22Rv1 (cell line): ENCODE measurements around the gene PXYLP1.

Source experiments
- H3K27ac ChIP-seq: fragments of 450-650 bp; 2 replicates; pipeline ENCODE4 v1.5.1; 2017
- ZFX ChIP-seq: fragments of 450-650 bp; IDR thresholded peaks from 2 replicates; pipeline ENCODE4 v1.6.1; 2017; ENCODE audit warnings: antibody characterized with exemption, borderline replicate concordance
- TF ChIP-seq, protein P1 (sequence below): fragments of 450-650 bp; IDR thresholded peaks from 2 replicates; pipeline ENCODE4 v1.5.1; 2017; ENCODE audit warnings: mild to moderate bottlenecking

The PXYLP1 gene

DNA sequence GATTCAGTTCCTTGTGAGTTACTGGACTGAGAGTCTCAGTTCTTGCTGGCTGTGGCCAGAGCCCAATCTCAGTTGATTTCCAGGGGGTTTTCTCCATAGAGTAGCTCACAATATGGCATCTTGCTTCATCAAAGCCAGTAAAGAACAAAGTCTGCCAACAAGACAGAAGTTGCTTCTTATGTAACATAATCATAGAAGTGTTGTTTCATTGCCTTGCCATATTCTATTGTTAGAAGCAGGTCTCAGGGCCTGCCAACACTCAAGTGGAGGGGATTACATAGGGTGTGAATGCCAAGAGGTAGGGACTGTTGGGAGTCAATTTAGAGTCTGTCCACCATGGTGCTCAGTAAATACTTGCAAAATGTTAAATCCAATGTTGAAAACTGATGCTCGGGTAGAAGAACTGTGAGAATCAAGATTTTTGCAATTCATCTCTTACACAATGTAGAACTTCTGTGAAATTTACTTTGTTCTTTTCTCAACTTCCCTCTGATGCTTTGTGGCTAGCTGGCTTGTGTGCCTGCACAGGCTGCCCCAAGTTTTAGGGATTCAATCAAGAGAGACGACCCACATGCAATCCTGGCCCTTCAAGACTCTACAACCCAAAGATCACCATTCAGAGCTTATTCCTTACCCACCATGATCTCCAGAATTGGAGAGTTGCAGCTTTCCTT lies 13.3 kb upstream of the PXYLP1 start:
- TF ChIP-seq, protein P1, sequence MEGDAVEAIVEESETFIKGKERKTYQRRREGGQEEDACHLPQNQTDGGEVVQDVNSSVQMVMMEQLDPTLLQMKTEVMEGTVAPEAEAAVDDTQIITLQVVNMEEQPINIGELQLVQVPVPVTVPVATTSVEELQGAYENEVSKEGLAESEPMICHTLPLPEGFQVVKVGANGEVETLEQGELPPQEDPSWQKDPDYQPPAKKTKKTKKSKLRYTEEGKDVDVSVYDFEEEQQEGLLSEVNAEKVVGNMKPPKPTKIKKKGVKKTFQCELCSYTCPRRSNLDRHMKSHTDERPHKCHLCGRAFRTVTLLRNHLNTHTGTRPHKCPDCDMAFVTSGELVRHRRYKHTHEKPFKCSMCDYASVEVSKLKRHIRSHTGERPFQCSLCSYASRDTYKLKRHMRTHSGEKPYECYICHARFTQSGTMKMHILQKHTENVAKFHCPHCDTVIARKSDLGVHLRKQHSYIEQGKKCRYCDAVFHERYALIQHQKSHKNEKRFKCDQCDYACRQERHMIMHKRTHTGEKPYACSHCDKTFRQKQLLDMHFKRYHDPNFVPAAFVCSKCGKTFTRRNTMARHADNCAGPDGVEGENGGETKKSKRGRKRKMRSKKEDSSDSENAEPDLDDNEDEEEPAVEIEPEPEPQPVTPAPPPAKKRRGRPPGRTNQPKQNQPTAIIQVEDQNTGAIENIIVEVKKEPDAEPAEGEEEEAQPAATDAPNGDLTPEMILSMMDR = no peak
- no peak for TF ChIP-seq ZFX
- H3K27ac ChIP-seq = no peak overlapping the region

DNA sequence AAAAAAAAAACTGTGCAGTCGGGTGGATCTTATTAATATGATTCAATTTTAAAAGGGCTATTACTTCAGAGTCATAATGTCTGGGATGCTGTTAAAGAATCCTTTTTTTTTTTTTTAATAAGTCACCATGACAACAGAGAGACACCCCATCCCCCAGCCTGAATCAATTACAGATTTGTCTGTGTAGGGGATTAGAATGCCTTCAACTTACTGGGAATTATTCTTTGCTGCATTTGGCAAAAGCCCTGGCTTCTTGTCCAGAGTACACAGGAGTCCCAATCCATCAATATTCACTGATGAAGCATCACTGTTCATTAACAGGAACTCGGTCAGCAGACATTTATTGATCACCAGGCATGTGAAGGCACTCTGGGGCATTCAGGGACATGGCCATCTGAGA lies 12.7 kb upstream of the PXYLP1 start:
- no peak for TF ChIP-seq ZFX
- TF ChIP-seq, protein P1 = no peak
- no peak overlapping the region for H3K27ac ChIP-seq

- no peak overlapping the region for H3K27ac ChIP-seq
- TF ChIP-seq, protein P1 = no peak
- no peak for TF ChIP-seq ZFX
These were observed 7.9 kb upstream of the PXYLP1 start for GRCh38 chr3:141223673-141224166.

GRCh38 chr3:141225939-141226338 lies 5.7 kb upstream of the PXYLP1 start:
- H3K27ac ChIP-seq = no peak overlapping the region
- TF ChIP-seq, protein P1 = no peak
- TF ChIP-seq ZFX = no peak

DNA sequence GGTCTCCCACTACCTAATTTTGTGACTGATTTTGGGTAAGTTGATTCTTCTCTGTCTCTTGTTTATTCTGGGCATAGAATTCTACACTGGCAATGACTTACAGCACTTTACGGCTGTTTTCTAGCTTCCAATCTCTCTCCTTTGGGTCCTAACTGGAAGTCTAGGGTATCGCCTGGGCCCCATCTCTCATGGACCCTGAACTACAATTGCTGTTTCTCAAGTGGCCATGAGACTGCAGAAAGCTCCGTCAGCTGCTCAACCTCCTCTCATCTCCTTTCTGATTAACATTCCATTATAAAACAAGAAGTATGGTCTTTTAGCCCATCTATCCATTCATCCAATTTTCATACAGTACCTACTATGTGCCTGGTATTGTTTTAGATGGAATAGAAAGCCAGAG lies 4.4 kb upstream of the PXYLP1 start:
- H3K27ac ChIP-seq = no peak overlapping the region
- no peak for TF ChIP-seq ZFX
- TF ChIP-seq, protein P1 = no peak

GRCh38 chr3:141227752-141228151 lies 3.9 kb upstream of the PXYLP1 start:
- no peak for TF ChIP-seq ZFX
- H3K27ac ChIP-seq = no peak overlapping the region

DNA sequence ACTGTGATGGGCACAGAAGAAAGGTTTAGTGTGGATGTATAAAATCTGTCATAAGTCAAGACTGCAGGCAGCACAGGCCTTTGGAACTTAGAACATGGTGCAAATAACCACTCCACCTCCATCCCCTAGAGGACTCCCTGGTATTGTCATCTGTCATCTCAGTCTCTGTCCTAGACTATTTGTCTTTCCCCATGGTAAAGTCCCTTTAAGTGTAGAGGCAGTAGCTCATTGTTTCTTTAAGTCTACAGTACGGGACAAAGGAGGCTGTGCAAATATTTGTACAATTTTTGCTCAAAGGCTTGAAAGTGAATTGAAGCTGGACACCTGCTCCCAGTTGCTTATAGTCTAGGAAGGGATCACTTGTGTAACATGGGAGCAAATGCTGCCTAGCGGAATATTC lies 3.2 kb upstream of the PXYLP1 start:
- no peak overlapping the region for H3K27ac ChIP-seq
- no peak for TF ChIP-seq ZFX
- TF ChIP-seq, protein P1 = 0 out of 2 replicates have a peak, but pooled peaks have one; percentile 9
